K562 (cell line): Measurements from ENCODE around the gene PPIL6. TPM values are rescaled to one million over a fixed set of nuclear protein-coding genes. Genes with fewer than 3 reads are reported as not detected.
A peak's percentile ranks its signal among the peaks of the same experiment; 100 is the strongest.

Experiments used
- CCAR2 ChIP-seq: fragments of 200-400 bp; formaldehyde crosslinking; IDR thresholded peaks from 2 replicates; pipeline ENCODE4 v1.6.1; 2017; ENCODE audit warnings: mild to moderate bottlenecking, low read depth, low read length
- CREB5 ChIP-seq: fragments of 250-450 bp; sonication (Bioruptor Pico); IDR thresholded peaks from 2 replicates; pipeline ENCODE4 v1.5.0; 2020; ENCODE audit warnings: mild to moderate bottlenecking
- CSDE1 ChIP-seq, 2 experiments: fragments of 450-650 bp; IDR thresholded peaks; 2 replicates each; pipeline ENCODE4 v1.6.1; 2016; ENCODE audit warnings: mild to moderate bottlenecking in 1 of 2
- DIDO1 ChIP-seq: fragments of 450-650 bp; IDR thresholded peaks from 2 replicates; pipeline ENCODE4 v1.6.1; 2016; ENCODE audit warnings: low read depth, missing biosample characterization, missing genetic modification characterization
- EWSR1 ChIP-seq: fragments of 450-650 bp; IDR thresholded peaks from 2 replicates; pipeline ENCODE4 v1.6.1; 2018; ENCODE audit warnings: borderline replicate concordance, mild to moderate bottlenecking, low read depth, moderate library complexity; ENCODE audit not compliant: partially characterized antibody
- GATAD2B ChIP-seq: fragments of 450-650 bp; IDR thresholded peaks from 2 replicates; pipeline ENCODE4 v1.6.1; 2017; ENCODE audit warnings: mild to moderate bottlenecking, borderline replicate concordance
- HMGXB4 ChIP-seq: sonication (generic); formaldehyde crosslinking; IDR thresholded peaks from 2 replicates; pipeline ENCODE4 v1.8.1; 2023; ENCODE audit warnings: mild to moderate bottlenecking, missing genetic modification reagents
- ILF3 ChIP-seq: fragments of 450-650 bp; IDR thresholded peaks from 2 replicates; pipeline ENCODE4 v1.6.1; 2018; ENCODE audit warnings: antibody characterized with exemption, mild to moderate bottlenecking, moderate library complexity, borderline replicate concordance
- KDM1A ChIP-seq, 2 experiments: fragments of 450-650 bp; IDR thresholded peaks; 2 replicates each; pipeline ENCODE4 v1.6.1; 2016; ENCODE audit warnings: mild to moderate bottlenecking in 2 of 2
- MAFK ChIP-seq: IDR thresholded peaks from 2 replicates; pipeline ENCODE4 v1.6.1; 2011; ENCODE audit warnings: low read length, improper control_type of control experiment
- TCF7L2 ChIP-seq: fragments of 150-350 bp; IDR thresholded peaks from 2 replicates; pipeline ENCODE4 v1.6.1; 2016; ENCODE audit warnings: low read depth, mild to moderate bottlenecking, low read length, moderate library complexity
- TFAM ChIP-seq: fragments of 250-450 bp; sonication (Bioruptor Pico); conservative IDR thresholded peaks from 2 replicates; pipeline ENCODE4 v1.5.0; 2021; ENCODE audit warnings: mild to moderate bottlenecking, moderate library complexity
- TFE3 ChIP-seq: fragments of 450-650 bp; formaldehyde crosslinking; IDR thresholded peaks from 2 replicates; pipeline ENCODE4 v1.4.0; 2020; ENCODE audit warnings: mild to moderate bottlenecking, mixed read lengths
- USF2 ChIP-seq: sonication (generic); formaldehyde crosslinking; IDR thresholded peaks from 2 replicates; pipeline ENCODE4 v1.5.0; 2020; ENCODE audit warnings: missing genetic modification reagents
- ZBTB9 ChIP-seq: fragments of 450-650 bp; formaldehyde crosslinking; IDR thresholded peaks from 2 replicates; pipeline ENCODE4 v1.4.0; 2020; ENCODE audit warnings: mild to moderate bottlenecking, moderate library complexity
- ZNF143 ChIP-seq: sonication (generic); formaldehyde crosslinking; IDR thresholded peaks from 2 replicates; pipeline ENCODE4 v1.9.0; 2022; ENCODE audit warnings: mild to moderate bottlenecking, missing genetic modification reagents
- ZNF24 ChIP-seq: fragments of 450-650 bp; IDR thresholded peaks from 2 replicates; pipeline ENCODE4 v1.6.1; 2016
- ZNF655 ChIP-seq: fragments of 250-450 bp; sonication (Bioruptor Pico); IDR thresholded peaks from 2 replicates; pipeline ENCODE4 v1.5.0; 2021
- ZNF696 ChIP-seq: fragments of 250-450 bp; sonication (Bioruptor Pico); conservative IDR thresholded peaks from 2 replicates; pipeline ENCODE4 v1.4.0; 2020; ENCODE audit warnings: mild to moderate bottlenecking, moderate library complexity
- polyA plus RNA-seq, 8 experiments: library from polyadenylated mRNA; depleted of rRNA in 4 of 8; stranded (reverse) in 5 of 8; unstranded in 3 of 8; fragments of >200 nt; fragmentation: Nextera tagmentation in 2 of 8; fragmentation: Illumina TruSeq in 1 of 8; extraction: Ambion mirVana in 2 of 8; extraction: Trizol in 1 of 8; gene quantifications; 2 replicates each; pipeline versions ENCODE4 v1.2.1 to v1.2.3, GENCODE V29; 2011 to 2014; ENCODE audit warnings: inconsistent platforms in 1 of 8, missing spikeins in 1 of 8
- total RNA-seq, 7 experiments: library from RNA; depleted of rRNA in 6 of 7; stranded (reverse); fragments of >200 nt in 6 of 7; fragmentation: Illumina TruSeq in 2 of 7; extraction: Trizol in 2 of 7; gene quantifications; 2 replicates each; pipeline versions ENCODE4 v1.2.1 to v1.2.3, GENCODE V29; 2011 to 2021; ENCODE audit warnings: low replicate concordance in 1 of 7

PPIL6 gene
- total and polyA plus RNA-seq, 9 of the 15 experiments (the other 6 are each of a cell fraction or from before 2014, with no cell fraction given), result 0.03 to 0.98 (median 0.41) TPM; not detected in 1

- peak; percentile 96 for TF ChIP-seq TCF7L2
- 0 out of 2 replicates have a peak, but pooled peaks have one; percentile 8 for TF ChIP-seq ZBTB9 (CRISPR knock-in tag)
- peak; percentile 41; the same call in 1 of the 2 replicates for TF ChIP-seq DIDO1
- TF ChIP-seq CSDE1 (IDR thresholded peaks at IDR 0.05), result no peak
- no peak; the same call in 1 of the 2 replicates for TF ChIP-seq HMGXB4 (CRISPR knock-in tag)
- TF ChIP-seq EWSR1, result no peak
- no peak for TF ChIP-seq CCAR2
- no peak for TF ChIP-seq ZNF696 (CRISPR knock-in tag)
- TF ChIP-seq KDM1A (IDR thresholded peaks at IDR 0.05), result peak in 1 of 2 experiments; percentile 24; a peak in 1 of 4 replicates
- no peak for TF ChIP-seq ZNF655 (CRISPR knock-in tag)
- TF ChIP-seq ILF3, result no peak
- no peak; the same call in 1 of the 2 replicates for TF ChIP-seq GATAD2B
- no peak for TF ChIP-seq ZNF143 (CRISPR knock-in tag)
- TF ChIP-seq TFE3 (CRISPR knock-in tag), result peak; percentile 64
- TF ChIP-seq USF2 (CRISPR knock-in tag), result peak; percentile 95
- TF ChIP-seq CREB5 (CRISPR knock-in tag), result peak; percentile 19; the same call in 1 of the 2 replicates
- TF ChIP-seq TFAM (CRISPR knock-in tag), result no peak
- TF ChIP-seq ZNF24, result no peak
- no peak for TF ChIP-seq MAFK
Measured at GRCh38 chr6:109382576-109383437, 57.6 kb downstream of the PPIL6 start (continued).
